Panc1 (cell line): ENCODE measurements around the gene AKAP13. TPM values are rescaled to one million over a fixed set of nuclear protein-coding genes. Genes with fewer than 3 reads are reported as not detected.

ENCODE experiments used
- ATAC-seq: fragments of 200-7000 bp; cut with Tn5 transposase; 2 replicates; pipeline ENCODE4 v1.9.1; 2020; ENCODE audit warnings: mild to moderate bottlenecking, moderate library complexity
- BruUV-seq: library from RNA; stranded (reverse); fragments of 400-500 nt; replicated peaks from 2 replicates; lab custom pipeline; 2021; lab: Mats Ljungman, UMichigan
- CTCF ChIA-PET: fragments of 300-600 bp; sonication (Branson Sonifier 250); formaldehyde crosslinking; loops from one replicate; lab custom pipeline; 2022; ENCODE audit warnings: antibody characterized with exemption; lab: Charles Lee
- POLR2A ChIA-PET: fragments of 300-600 bp; sonication (Branson Sonifier 250); formaldehyde crosslinking; loops from one replicate; lab custom pipeline; 2022; ENCODE audit warnings: antibody characterized with exemption; lab: Charles Lee
- DNase-seq: peaks from one replicate; pipeline ENCODE4 v3.0.0-alpha.2; 2010; ENCODE audit warnings: low read depth, low spot score
- H3K27ac ChIP-seq: 2 replicates; pipeline ENCODE4 v1.5.1; 2011; ENCODE audit warnings: mild to moderate bottlenecking, low read length, inconsistent platforms
- H3K27me3 ChIP-seq: fragments of 200-500 bp; sonication (Bioruptor generic); 2 replicates; pipeline ENCODE4 v1.6.0; 2014; ENCODE audit warnings: low read length, inconsistent platforms; ENCODE audit not compliant: control insufficient read depth, insufficient read depth
- H3K36me3 ChIP-seq: fragments of 200-500 bp; sonication (Bioruptor generic); 2 replicates; pipeline ENCODE4 v1.5.1; 2014; ENCODE audit warnings: inconsistent platforms, mild to moderate bottlenecking, low read length, moderate library complexity; ENCODE audit not compliant: control insufficient read depth, insufficient read depth
- H3K4me1 ChIP-seq: 2 replicates; pipeline ENCODE4 v1.5.1; 2011; ENCODE audit warnings: inconsistent platforms, mild to moderate bottlenecking, low read length, moderate library complexity; ENCODE audit not compliant: control insufficient read depth, insufficient read depth
- H3K4me3 ChIP-seq, 2 experiments: 2 replicates each; pipeline ENCODE4 v1.5.1; 2011 to 2012; ENCODE audit warnings: low read depth in 2 of 2, low read length in 2 of 2, mild to moderate bottlenecking in 2 of 2, inconsistent platforms in 1 of 2, moderate library complexity in 1 of 2
- H3K9me3 ChIP-seq: fragments of 200-500 bp; sonication (Bioruptor generic); 2 replicates; pipeline ENCODE4 v1.5.1; 2014; ENCODE audit warnings: low read depth, mild to moderate bottlenecking, inconsistent platforms, low read length, moderate library complexity; ENCODE audit not compliant: control insufficient read depth, insufficient read depth
- POLR2AphosphoS5 ChIP-seq: IDR thresholded peaks from 2 replicates; pipeline ENCODE4 v1.6.1; 2012; ENCODE audit warnings: mild to moderate bottlenecking, low read depth, low read length, moderate library complexity
- SIN3A ChIP-seq: IDR thresholded peaks from 2 replicates; pipeline ENCODE4 v1.6.1; 2012; ENCODE audit warnings: low read depth, mild to moderate bottlenecking, low read length, moderate library complexity, borderline replicate concordance; ENCODE audit not compliant: insufficient read depth
- TCF7L2 ChIP-seq: IDR thresholded peaks from 2 replicates; pipeline ENCODE4 v1.6.1; 2011; ENCODE audit warnings: mild to moderate bottlenecking, low read depth, low read length, inconsistent platforms
- in situ Hi-C: cut with HindIII; loops from 2 replicates; pipeline ENCODE4 v1.10.0; 2016; ENCODE audit warnings: low sequenced_read_pairs, low pct_unique_long_range_greater_than_20kb
- intact Hi-C: fragments of 100-400 bp; cut with micrococcal nuclease; formaldehyde crosslinking; loops from one replicate; pipeline ENCODE4 v1.10.0; 2022; ENCODE audit not compliant: unreplicated experiment
- total RNA-seq: library from RNA; stranded (reverse); gene quantifications from one replicate; pipeline ENCODE4 v1.2.1, GENCODE V29; 2021; ENCODE audit not compliant: unreplicated experiment
- TF ChIP-seq, protein P1 (sequence below), 2 experiments: IDR thresholded peaks; 2 replicates each; pipeline ENCODE4 v1.6.1; 2011 to 2012; ENCODE audit warnings: low read depth in 2 of 2, control low read depth in 1 of 2, low read length in 1 of 2, mild to moderate bottlenecking in 1 of 2, moderate library complexity in 1 of 2; ENCODE audit not compliant: insufficient read depth in 1 of 2
- TF ChIP-seq, protein P2 (sequence below): fragments of 450-650 bp; IDR thresholded peaks from 2 replicates; pipeline ENCODE4 v1.5.1; 2017; ENCODE audit warnings: mild to moderate bottlenecking

AKAP13 gene
- total RNA-seq, 1 experiment from 2014 or later: 94.2 TPM

DNA sequence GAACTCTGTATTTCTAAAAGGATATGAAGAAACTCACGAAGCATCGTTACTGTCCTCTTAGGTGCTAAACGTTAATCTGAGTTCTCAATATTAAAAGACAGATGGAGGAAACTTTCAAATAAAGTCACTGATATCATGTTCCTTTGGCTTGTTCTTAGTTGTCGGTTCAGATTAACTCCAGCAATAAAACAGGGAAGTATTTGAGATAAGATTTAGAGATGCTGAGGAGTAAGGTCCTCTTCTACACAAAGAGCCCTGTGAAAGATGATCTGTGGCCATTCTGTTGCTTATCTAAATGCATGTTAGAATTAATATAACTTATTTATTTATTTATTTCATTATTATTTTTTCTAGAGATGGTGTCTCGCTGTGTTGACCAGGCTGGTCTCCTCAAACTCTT, 19.2 kb downstream of the AKAP13 start:
- Histone ChIP-seq H3K4me3 (no peak overlapping the region), H3K27ac (no peak overlapping the region), H3K9me3 (no peaks in the 10 kb centered on the region), H3K36me3 (no peaks in the 10 kb centered on the region), H3K4me1 (peaks cover 54% of the 10 kb centered on the region), H3K27me3 (no peaks in the 10 kb centered on the region)
- ATAC-seq (no peak), DNase-seq (no peak)
- no TSS peak for BruUV-seq
- in situ Hi-C loops (no loop called here), intact Hi-C loops (no loop called here)
- ChIA-PET CTCF (no interaction called here), POLR2A (no interaction called here)
- TF ChIP-seq TCF7L2: no peak
- TF ChIP-seq, protein P1, sequence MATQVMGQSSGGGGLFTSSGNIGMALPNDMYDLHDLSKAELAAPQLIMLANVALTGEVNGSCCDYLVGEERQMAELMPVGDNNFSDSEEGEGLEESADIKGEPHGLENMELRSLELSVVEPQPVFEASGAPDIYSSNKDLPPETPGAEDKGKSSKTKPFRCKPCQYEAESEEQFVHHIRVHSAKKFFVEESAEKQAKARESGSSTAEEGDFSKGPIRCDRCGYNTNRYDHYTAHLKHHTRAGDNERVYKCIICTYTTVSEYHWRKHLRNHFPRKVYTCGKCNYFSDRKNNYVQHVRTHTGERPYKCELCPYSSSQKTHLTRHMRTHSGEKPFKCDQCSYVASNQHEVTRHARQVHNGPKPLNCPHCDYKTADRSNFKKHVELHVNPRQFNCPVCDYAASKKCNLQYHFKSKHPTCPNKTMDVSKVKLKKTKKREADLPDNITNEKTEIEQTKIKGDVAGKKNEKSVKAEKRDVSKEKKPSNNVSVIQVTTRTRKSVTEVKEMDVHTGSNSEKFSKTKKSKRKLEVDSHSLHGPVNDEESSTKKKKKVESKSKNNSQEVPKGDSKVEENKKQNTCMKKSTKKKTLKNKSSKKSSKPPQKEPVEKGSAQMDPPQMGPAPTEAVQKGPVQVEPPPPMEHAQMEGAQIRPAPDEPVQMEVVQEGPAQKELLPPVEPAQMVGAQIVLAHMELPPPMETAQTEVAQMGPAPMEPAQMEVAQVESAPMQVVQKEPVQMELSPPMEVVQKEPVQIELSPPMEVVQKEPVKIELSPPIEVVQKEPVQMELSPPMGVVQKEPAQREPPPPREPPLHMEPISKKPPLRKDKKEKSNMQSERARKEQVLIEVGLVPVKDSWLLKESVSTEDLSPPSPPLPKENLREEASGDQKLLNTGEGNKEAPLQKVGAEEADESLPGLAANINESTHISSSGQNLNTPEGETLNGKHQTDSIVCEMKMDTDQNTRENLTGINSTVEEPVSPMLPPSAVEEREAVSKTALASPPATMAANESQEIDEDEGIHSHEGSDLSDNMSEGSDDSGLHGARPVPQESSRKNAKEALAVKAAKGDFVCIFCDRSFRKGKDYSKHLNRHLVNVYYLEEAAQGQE (IDR thresholded peaks at IDR 0.05; ENCODE audit: insufficient read depth in 1 of 2, low read depth in 2 of 2, low read length in 1 of 2): no peak
- TF ChIP-seq, protein P2, sequence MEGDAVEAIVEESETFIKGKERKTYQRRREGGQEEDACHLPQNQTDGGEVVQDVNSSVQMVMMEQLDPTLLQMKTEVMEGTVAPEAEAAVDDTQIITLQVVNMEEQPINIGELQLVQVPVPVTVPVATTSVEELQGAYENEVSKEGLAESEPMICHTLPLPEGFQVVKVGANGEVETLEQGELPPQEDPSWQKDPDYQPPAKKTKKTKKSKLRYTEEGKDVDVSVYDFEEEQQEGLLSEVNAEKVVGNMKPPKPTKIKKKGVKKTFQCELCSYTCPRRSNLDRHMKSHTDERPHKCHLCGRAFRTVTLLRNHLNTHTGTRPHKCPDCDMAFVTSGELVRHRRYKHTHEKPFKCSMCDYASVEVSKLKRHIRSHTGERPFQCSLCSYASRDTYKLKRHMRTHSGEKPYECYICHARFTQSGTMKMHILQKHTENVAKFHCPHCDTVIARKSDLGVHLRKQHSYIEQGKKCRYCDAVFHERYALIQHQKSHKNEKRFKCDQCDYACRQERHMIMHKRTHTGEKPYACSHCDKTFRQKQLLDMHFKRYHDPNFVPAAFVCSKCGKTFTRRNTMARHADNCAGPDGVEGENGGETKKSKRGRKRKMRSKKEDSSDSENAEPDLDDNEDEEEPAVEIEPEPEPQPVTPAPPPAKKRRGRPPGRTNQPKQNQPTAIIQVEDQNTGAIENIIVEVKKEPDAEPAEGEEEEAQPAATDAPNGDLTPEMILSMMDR: no peak
- TF ChIP-seq SIN3A: no peak
- no peak for TF ChIP-seq POLR2AphosphoS5

DNA sequence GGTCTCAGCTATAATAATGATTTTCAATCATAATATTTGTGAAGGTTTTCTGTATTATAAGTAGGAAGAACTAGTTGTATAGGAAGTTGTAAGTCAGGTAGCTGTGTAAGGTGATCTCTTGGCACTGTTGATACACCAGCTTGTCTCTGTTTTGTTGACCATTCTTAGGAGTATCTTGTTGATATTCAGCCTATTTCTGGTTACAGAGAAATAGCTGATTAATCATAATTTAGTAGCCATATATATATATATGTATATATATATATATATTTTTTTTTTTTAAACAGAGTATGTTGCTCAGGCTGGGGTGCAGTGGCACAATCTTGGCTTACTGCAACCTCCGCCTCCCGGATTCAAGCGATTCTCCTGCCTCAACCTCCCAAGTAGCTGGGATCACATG, 20.2 kb downstream of the AKAP13 start:
- no peak for ATAC-seq
- Histone ChIP-seq H3K36me3 (no peaks in the 10 kb centered on the region), H3K4me1 (peaks cover 54% of the 10 kb centered on the region), H3K27ac (no peak overlapping the region), H3K4me3 (no peak overlapping the region), H3K27me3 (no peaks in the 10 kb centered on the region), H3K9me3 (no peaks in the 10 kb centered on the region)
- in situ Hi-C loops (no loop called here), intact Hi-C loops (no loop called here)
- BruUV-seq: no TSS peak
- POLR2A ChIA-PET: no interaction called here
- TF ChIP-seq SIN3A: no peak
- TF ChIP-seq TCF7L2: no peak
- TF ChIP-seq, protein P1 (IDR thresholded peaks at IDR 0.05; ENCODE audit: insufficient read depth in 1 of 2, low read depth in 2 of 2, low read length in 1 of 2): no peak
- TF ChIP-seq, protein P2: no peak
- no peak for TF ChIP-seq POLR2AphosphoS5
- no peak for DNase-seq
- CTCF ChIA-PET: interaction anchor here (0.7 to 1.0 kb wide), 3 partner anchors 11 to 172 kb away, joined by 3 read pairs; no protein-coding TSS in a partner anchor
